Stimulated activated CD4-positive, alpha-beta T cell treated with anti-CD3 and anti-CD28 coated beads, Interleukin-1b, Interleukin-23, amount 100 ng/mL, for 4 hours (primary cell): ENCODE measurements around the gene BPIFB2.

Source experiments
- DNase-seq, 2 donors: peaks; one replicate each; pipeline ENCODE4 v3.0.0-alpha.2; 2020; ENCODE audit warnings: low read depth in 2 of 2

The BPIFB2 gene

GRCh38 chr20:33008336-33009213 is 1.1 kb downstream of the BPIFB2 start:
- no peak for DNase-seq

GRCh38 chr20:33009214-33010132 is 2.0 kb downstream of the BPIFB2 start:
- no peak for DNase-seq

DNA sequence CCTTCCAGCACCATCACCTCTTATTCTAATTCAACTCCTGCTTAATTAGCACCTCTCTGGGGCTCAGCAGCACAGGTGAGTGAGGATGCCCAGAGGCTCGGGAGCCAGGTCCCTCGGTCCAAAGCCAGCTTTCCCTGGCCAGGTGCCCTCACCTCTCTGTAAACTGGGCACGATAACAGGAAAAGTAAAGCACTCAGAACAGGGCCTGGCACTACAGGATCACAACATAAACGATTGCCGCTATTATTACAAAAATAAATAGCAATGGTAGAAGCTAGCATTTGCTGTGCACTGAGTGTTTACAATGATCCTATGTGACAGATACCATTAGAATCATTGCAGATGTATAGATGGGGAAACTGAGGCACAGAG is 2.6 kb downstream of the BPIFB2 start:
- no peak for DNase-seq

- DNase-seq: no peak
These were observed 3.4 kb downstream of the BPIFB2 start for GRCh38 chr20:33010674-33011449.

- DNase-seq: no peak
These were observed 5.1 kb downstream of the BPIFB2 start for GRCh38 chr20:33012327-33013189.

GRCh38 chr20:33013701-33014326 is 6.3 kb downstream of the BPIFB2 start:
- no peak for DNase-seq

GRCh38 chr20:33014336-33015113 is 7.0 kb downstream of the BPIFB2 start:
- DNase-seq: no peak

DNA sequence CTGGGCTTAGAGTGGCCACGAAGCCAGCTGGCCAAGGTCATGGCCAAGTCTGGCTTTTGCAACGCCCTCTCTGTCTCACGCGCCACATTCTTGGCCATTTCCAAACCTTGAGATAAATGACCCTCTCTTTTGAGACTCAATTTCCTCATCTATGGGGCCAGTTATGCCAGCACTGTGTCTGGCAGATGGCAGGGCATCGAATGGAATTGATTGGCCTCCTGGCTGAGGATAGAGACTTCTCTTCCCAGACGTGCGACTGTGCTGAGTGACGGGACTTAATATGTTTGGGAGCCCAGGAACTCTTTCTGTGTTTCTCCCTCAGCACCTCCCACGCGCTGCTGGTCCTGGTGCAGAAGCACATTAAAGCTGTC is 7.6 kb downstream of the BPIFB2 start:
- DNase-seq: no peak

GRCh38 chr20:33015700-33016580 is 8.4 kb downstream of the BPIFB2 start:
- DNase-seq: no peak

- no peak for DNase-seq
These were observed 9.1 kb downstream of the BPIFB2 start for GRCh38 chr20:33016581-33017109.

- DNase-seq: no peak
These were observed 10.0 kb downstream of the BPIFB2 start for GRCh38 chr20:33017542-33017941.

DNA sequence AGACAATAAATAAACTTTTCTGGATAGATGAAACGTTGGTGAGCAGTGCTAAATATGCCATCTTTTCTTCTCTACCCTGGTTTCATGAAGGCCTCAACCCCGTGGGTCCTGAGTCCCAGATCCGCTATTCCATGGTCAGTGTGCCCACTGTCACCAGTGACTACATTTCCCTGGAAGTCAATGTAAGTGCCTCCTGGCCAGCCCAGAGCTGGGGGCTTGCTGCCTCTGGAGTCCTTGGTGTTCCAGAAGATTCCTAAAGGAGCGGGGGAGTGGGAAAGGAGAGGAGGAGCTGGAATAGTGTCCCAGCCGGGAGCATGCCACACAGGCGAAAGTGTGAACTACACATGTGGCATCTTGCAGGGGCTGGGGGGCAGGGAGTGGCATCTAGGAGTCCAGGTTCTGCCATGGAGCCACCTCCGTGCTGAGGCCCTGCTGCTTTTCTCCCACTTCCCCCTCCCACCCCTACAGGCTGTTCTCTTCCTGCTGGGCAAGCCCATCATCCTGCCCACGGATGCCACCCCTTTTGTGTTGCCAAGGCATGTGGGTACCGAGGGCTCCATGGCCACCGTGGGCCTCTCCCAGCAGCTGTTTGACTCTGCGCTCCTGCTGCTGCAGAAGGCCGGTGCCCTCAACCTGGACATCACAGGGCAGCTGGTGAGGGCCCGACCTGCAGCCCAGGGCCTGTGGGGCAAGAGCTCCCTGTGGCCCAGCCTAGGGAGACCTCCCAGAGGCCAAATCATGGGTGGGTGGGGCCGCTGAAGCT is 10.8 kb downstream of the BPIFB2 start:
- no peak for DNase-seq

DNA sequence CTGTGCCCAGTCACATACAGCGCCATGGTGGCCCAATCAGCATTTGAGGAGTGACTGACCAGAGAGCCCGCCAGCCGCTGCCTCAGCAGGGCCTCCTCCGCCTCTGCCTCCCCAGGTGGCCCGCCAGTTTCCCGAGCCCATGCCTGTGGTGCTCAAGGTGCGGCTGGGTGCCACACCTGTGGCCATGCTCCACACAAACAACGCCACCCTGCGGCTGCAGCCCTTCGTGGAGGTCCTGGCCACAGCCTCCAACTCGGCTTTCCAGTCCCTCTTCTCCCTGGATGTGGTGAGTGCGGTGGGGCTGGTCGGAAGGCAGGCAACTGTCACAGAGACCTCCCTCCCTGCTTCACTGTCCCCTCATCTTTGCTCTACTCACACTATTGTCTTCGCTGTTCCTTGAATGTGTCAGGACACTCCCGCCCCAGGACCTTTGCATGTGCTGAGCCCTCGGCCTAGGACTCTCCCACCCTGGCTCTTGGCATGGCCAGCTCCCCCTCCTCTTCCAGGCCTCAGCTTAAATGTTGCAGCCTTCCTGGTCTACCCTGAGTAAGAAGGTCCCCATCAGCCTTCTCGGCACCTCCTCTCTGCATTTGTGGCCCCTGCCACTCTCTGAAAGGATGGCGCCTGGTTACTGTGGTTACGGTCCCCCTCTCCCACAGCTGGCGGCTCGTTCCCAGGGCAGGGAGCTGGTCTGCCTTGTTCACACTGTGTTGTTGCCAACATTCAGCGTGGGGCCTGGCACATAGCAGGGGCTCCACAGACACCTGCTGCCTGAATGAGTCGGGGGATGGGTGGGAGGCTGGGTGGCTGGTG is 12.2 kb downstream of the BPIFB2 start:
- no peak for DNase-seq

DNA sequence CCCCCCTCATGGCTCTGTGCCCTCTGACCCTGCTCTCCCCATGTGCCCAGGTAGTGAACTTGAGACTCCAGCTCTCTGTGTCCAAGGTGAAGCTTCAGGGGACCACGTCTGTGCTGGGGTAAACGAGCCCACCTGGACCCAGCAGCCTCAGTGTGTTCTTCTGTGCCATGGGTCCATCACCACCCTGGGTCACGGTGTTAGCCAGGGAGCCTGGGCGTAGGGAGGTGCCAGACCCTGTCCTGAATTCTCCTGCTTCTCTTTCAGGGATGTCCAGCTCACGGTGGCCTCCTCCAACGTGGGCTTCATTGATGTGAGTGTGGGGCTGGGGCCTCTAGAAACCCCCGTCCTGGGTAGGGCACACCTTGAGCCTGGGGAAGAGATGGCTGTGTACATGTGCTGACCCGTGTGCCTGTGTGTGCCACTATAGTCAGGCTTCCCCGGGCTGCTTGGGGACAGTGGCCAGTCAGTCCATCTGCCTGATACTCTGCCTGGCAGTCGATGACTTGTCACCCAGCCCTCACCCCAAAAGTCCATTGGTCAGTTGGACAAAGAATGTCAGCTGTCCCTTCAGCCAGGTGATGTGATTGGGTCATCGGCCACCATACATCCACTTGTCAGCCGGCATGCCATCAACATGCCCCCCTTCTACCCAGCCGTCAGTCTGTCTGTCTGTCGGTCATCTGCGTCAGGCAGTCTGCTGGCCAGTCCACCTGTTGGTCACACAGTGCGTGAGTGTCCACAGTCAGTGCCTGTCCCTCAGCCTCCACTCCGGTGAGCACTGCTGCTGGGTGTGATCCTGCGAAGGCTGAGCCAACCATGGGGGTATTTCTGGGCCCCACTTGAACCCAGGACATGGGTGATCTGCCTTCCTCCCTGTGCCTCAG is 13.0 kb downstream of the BPIFB2 start:
- no peak for DNase-seq

- no peak for DNase-seq
These were observed 14.4 kb downstream of the BPIFB2 start for GRCh38 chr20:33021879-33022278.

- no peak for DNase-seq
These were observed 14.8 kb downstream of the BPIFB2 start for GRCh38 chr20:33022289-33022688.
